ENCODE results near the gene EIF4G1. TPM values are rescaled to one million over a fixed set of nuclear protein-coding genes. Genes with fewer than 3 reads are reported as not detected.
"Not testable (repeated sequence)": the region's sequence is repeated elsewhere in the genome, so short reads cannot be mapped to it uniquely, and the experiment has no call there.

EIF4G1 gene, protein sequence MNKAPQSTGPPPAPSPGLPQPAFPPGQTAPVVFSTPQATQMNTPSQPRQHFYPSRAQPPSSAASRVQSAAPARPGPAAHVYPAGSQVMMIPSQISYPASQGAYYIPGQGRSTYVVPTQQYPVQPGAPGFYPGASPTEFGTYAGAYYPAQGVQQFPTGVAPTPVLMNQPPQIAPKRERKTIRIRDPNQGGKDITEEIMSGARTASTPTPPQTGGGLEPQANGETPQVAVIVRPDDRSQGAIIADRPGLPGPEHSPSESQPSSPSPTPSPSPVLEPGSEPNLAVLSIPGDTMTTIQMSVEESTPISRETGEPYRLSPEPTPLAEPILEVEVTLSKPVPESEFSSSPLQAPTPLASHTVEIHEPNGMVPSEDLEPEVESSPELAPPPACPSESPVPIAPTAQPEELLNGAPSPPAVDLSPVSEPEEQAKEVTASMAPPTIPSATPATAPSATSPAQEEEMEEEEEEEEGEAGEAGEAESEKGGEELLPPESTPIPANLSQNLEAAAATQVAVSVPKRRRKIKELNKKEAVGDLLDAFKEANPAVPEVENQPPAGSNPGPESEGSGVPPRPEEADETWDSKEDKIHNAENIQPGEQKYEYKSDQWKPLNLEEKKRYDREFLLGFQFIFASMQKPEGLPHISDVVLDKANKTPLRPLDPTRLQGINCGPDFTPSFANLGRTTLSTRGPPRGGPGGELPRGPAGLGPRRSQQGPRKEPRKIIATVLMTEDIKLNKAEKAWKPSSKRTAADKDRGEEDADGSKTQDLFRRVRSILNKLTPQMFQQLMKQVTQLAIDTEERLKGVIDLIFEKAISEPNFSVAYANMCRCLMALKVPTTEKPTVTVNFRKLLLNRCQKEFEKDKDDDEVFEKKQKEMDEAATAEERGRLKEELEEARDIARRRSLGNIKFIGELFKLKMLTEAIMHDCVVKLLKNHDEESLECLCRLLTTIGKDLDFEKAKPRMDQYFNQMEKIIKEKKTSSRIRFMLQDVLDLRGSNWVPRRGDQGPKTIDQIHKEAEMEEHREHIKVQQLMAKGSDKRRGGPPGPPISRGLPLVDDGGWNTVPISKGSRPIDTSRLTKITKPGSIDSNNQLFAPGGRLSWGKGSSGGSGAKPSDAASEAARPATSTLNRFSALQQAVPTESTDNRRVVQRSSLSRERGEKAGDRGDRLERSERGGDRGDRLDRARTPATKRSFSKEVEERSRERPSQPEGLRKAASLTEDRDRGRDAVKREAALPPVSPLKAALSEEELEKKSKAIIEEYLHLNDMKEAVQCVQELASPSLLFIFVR (N-terminal part only)
- total RNA-seq, result 88.0 TPM

DNA sequence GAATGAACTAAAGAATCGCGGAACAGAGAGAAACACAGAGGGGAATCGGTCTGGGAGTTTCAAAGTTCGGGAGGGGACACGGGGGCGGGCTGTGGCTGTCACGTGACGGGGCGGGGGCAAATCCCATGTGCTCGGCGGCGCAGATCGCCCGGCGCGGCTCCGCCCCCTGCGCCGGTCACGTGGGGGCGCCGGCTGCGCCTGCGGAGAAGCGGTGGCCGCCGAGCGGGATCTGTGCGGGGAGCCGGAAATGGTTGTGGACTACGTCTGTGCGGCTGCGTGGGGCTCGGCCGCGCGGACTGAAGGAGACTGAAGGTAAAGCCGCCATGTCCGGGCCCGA lies at the start of gene EIF4G1:
Gene EIF4G1 (plus strand): TSS at position 244 of the 337 bp plus-strand sequence. CDS start 1,191 bp downstream, outside the sequence.
- FAIRE-seq, result no peak
- DNase-seq (ENCODE audit: low spot score in 2 of 2), result peak; percentile 97 to 99

DNA sequence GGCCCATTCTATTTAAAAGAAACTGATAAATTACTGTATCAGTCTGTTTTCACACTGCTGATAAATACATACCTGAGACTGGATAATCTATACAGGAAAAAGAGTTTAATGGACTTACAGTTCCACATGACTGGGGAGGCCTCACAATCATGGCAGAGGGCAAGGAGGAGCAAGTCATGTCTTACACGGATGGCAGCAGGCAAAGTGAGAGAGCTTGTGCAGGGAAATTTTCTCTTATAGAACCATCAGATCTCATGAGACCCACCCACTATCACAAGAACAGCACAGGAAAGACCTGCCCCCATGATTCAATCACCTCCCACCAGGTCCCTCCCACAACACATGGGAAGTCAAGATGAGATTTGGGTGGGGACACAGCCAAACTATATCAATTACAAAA lies 47.2 kb upstream of the EIF4G1 start:
- DNase-seq (ENCODE audit: low spot score in 2 of 2); FAIRE-seq: not testable (repeated sequence)

DNA sequence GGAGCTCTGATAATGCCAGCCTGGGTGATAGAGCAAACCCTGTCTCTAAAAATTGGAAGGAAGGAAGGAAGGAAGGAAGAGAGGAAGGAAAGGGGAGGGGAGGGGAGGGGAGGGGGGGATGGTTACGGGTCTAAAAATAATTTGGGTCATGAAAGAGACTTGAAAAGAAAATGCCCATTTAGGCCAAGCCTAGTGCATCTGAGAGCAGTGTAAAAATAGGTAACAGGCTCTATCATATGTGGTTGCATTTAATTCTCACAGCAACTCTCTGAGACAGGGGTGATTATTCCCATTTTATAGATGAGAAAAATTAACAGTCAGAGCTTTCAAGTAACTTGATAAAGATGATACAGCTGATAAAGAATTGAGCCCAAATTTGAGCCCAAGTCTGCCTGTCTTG lies 42.1 kb upstream of the EIF4G1 start:
- DNase-seq (ENCODE audit: low spot score in 2 of 2) (no peak), FAIRE-seq (no peak)

DNA sequence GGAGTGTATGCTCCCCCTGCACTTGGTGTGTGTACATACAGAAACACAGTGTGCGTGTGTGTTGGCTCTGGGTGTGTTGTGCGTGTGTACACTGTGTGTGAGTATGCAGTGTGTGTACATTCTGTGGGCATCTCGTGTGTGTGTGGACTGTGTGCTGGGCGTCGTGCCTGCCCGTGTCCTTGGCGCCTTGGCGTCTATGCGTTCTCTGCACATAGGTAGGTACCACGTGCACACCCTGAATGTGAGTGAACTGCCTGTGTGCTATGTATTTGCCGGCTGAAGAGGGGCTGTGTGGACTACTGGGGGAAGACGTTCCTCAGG lies 39.1 kb upstream of the EIF4G1 start:
- no peak for DNase-seq (ENCODE audit: low spot score in 2 of 2)
- no peak for FAIRE-seq

DNA sequence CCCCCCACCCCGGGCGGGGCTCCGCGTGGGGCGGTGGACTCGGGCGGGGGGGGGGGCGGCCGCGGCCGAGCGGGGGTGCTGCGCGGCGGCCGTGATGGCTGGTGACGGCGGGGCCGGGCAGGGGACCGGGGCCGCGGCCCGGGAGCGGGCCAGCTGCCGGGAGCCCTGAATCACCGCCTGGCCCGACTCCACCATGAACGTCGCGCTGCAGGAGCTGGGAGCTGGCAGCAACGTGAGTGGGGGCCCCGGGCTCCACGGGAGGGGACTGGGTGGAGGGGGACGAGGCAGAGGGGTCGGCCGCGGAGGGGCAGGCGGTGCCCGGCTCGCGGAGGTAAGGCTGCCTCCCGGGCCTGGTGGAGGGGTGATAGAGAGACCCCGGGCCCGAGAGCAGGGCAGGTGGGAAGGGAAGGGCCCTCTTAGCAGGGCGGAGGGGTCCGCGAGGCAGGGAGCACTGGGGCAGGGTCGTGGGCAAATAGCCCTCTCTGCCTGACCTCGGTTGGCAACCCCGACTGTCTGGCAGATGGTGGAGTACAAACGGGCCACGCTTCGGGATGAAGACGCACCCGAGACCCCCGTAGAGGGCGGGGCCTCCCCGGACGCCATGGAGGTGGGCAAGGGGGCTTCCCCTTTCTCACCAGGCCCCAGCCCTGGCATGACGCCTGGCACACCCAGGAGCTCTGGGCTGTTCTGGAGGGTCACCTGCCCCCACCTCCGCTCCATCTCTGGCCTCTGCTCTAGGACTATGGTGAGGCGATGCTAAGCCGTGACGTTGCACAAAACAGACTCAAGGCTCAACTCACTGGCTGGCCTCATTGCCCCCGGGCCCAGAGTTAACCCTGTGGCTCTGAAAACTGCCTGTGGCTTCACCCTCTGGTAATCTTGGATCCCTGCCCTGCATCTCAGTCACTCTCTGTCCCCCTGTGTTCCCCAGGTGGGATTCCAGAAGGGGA lies 38.2 kb upstream of the EIF4G1 start, which contains the start of gene ECE2:
Gene ECE2 (plus strand): TSS at position 62 of the 950 bp plus-strand sequence. CDS start 132 bp downstream, at position 194.
- DNase-seq (ENCODE audit: low spot score in 2 of 2) (peak in 1 of 2 donors; percentile 64), FAIRE-seq (no peak)

DNA sequence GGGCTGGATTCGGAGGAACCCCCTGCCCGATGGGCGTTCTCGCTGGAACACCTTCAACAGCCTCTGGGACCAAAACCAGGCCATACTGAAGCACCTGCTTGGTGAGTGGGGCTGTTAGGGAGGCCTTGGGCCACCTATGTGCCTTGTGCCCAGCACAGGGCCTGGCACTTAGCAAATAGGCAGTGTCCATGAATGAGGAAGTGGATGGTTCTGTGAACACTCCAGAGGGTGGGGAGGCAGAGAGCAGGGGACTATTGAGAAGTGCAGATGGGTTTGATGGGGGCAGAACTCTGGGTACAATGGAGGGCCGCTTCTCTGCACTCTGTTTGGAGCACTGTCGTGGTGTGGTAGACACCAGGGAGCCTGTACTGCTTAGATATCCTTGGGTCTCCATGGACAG lies 37.0 kb upstream of the EIF4G1 start:
- no peak for FAIRE-seq
- no peak for DNase-seq (ENCODE audit: low spot score in 2 of 2)

DNA sequence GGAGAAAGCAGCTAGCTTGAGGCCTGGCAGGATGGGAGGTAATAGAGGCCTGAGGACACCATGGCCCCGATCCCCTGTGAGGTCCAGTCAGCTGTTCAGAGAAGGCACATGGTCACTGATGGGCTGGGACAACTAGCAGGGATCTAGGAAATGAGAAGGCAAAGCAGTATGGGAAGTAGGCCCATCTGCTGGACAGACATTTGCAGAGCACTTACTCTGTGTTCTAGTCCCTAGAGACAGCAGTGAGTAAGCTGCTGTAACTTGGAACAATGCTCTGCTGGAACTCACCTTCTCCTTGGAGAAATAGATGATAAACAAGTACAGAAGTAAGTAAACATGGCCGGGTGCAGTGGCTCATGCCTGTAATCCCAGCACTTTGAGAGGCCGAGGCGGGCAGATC lies 31.5 kb upstream of the EIF4G1 start:
- DNase-seq (ENCODE audit: low spot score in 2 of 2), result no peak
- FAIRE-seq, result no peak

DNA sequence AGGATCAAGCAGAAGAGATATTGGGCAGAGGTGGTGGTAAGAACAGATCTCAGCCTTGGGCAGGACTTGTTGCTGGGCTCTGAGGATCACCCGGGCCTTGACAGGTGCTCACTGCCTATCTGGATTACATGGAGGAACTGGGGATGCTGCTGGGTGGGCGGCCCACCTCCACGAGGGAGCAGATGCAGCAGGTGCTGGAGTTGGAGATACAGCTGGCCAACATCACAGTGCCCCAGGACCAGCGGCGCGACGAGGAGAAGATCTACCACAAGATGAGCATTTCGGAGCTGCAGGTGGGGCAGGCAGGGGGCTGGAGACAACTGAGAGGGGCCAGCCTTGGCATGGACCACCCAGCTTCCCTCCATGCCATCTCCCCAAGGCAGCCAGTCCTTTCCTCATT lies 30.7 kb upstream of the EIF4G1 start:
- no peak for DNase-seq (ENCODE audit: low spot score in 2 of 2)
- no peak for FAIRE-seq

DNA sequence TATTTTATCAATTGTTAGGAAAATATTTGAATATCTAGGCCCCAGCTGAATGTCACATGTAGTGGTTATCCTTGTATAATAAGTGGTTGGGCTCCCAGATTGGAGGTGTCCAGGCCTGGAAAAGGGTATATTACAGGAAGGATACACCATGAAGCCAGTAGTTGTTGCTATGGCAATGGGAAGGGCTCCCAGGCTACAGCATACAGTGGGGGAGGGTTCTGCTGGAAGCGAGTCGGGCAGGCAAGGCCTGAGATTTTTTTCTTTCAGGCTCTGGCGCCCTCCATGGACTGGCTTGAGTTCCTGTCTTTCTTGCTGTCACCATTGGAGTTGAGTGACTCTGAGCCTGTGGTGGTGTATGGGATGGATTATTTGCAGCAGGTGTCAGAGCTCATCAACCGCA lies 29.7 kb upstream of the EIF4G1 start:
- FAIRE-seq (no peak), DNase-seq (ENCODE audit: low spot score in 2 of 2) (peak; percentile 66 to 82)

DNA sequence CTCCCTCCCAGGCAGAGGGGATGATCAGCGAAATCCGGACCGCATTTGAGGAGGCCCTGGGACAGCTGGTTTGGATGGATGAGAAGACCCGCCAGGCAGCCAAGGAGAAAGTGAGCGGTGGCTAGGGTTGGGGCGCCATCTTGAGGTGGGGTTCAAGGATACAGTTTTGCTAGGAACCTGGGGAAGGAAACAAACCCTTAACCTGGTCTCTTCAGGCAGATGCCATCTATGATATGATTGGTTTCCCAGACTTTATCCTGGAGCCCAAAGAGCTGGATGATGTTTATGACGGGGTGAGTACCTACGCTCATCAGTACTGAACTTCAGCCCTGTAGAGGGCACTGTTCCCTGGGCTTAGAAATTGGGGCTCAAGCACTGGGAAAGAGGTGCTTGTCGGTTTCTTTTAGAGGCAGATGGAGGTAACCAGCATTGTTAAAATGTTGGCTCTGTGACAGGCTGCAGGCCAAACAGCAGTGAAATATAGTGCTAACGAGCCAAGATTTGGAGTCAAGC lies 24.9 kb upstream of the EIF4G1 start:
- DNase-seq (ENCODE audit: low spot score in 2 of 2) (peak; percentile 50 to 63), FAIRE-seq (no peak)

DNA sequence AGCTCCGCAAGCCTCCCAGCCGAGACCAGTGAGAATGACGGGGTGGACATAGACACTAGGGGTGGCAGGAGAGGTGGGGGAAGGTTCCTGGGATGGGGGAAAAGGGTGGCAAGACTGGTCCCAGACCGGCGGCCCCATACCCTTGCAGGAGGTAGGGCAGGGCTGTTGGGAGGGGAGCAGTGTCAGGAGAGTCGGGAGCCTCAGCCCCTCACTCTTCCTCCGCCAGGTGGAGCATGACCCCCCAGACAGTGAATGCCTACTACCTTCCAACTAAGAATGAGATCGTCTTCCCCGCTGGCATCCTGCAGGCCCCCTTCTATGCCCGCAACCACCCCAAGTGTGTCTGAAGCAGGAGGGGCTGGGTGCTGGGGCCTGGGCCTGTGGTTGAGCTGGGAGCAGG lies 24.1 kb upstream of the EIF4G1 start:
- no peak for FAIRE-seq

DNA sequence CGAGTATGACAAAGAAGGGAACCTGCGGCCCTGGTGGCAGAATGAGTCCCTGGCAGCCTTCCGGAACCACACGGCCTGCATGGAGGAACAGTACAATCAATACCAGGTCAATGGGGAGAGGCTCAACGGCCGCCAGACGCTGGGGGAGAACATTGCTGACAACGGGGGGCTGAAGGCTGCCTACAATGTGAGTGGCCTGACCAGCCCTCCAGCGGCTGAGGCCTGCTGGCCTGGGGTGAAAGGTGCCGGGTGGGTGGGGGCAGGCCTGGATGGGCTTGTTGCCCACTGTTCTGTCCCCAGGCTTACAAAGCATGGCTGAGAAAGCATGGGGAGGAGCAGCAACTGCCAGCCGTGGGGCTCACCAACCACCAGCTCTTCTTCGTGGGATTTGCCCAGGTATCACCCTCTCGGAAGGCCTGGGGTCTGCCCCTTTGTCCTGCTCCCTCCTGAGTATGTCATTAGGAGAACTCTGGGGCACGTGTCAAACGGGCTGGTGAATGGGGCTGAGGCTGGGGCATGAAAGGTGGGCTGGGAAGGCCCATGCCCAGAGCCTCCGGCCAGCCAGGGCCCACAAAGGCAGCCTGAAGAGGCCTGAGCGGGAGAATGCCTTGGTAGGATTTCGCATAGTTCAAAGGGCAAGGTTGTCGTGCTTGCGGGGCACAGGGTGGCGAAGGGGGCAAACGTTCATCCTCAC lies 23.2 kb upstream of the EIF4G1 start:
- DNase-seq (ENCODE audit: low spot score in 2 of 2) (no peak), FAIRE-seq (no peak)

More for the DNA sequence above, 24.1 kb upstream of the EIF4G1 start:
- DNase-seq (ENCODE audit: low spot score in 2 of 2), result no peak

DNA sequence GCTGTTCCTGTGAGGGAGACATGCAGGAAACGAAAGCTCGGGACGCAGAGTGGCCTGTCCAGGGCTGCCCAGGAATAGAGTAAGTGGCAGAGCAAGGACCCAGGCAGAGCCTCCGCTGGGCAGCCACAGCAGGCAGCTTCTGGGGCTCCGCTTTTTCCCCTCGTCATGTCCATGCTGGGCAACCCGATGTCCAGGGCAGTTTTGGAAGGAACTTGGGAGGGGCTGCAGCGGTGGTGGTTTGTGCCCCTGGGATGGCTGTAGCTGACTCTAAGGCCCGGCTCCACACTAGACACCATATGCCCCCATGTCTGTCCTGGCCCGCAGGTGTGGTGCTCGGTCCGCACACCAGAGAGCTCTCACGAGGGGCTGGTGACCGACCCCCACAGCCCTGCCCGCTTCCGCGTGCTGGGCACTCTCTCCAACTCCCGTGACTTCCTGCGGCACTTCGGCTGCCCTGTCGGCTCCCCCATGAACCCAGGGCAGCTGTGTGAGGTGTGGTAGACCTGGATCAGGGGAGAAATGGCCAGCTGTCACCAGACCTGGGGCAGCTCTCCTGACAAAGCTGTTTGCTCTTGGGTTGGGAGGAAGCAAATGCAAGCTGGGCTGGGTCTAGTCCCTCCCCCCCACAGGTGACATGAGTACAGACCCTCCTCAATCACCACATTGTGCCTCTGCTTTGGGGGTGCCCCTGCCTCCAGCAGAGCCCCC lies 22.5 kb upstream of the EIF4G1 start:
- FAIRE-seq, result no peak
- DNase-seq (ENCODE audit: low spot score in 2 of 2), result no peak

DNA sequence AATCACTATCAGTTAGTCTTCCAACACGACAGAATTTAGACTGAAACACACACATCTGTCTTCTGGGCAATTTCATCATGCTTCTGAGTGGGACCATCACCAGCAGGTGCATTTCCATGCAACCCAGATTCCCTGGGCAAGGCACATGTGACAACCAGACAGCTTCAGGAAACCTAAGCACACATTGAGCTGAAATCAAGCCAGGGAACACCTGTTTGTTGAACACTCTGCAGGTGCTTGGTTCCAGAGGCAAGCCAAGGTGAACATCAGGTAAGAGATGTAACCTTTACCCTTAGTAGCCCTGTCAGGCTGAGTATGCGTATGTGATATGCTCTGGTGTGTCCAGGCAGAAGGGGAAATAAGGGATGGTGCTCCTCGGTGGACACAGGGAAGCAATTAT lies 18.6 kb upstream of the EIF4G1 start:
- FAIRE-seq, result no peak
- no peak for DNase-seq (ENCODE audit: low spot score in 2 of 2)

DNA sequence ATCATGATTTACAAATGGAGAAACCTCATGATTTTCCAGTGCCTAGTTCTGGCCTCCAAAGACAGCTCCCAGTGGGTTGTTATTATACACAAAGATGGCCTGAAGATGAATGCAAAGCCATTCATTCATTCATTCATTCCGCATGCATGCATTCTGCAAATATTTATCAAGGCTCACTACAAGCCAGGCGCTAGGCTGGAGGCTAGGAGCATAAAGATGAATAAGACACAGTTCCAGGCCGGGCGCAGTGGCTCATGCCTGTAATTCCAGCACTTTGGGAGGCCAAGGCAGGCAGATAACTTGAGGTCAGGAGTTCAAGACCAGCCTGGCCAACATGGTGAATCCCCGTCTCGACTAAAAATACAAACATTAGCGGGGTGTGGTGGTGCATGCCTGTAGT lies 17.8 kb upstream of the EIF4G1 start:
- FAIRE-seq, result no peak
- no peak for DNase-seq (ENCODE audit: low spot score in 2 of 2)

DNA sequence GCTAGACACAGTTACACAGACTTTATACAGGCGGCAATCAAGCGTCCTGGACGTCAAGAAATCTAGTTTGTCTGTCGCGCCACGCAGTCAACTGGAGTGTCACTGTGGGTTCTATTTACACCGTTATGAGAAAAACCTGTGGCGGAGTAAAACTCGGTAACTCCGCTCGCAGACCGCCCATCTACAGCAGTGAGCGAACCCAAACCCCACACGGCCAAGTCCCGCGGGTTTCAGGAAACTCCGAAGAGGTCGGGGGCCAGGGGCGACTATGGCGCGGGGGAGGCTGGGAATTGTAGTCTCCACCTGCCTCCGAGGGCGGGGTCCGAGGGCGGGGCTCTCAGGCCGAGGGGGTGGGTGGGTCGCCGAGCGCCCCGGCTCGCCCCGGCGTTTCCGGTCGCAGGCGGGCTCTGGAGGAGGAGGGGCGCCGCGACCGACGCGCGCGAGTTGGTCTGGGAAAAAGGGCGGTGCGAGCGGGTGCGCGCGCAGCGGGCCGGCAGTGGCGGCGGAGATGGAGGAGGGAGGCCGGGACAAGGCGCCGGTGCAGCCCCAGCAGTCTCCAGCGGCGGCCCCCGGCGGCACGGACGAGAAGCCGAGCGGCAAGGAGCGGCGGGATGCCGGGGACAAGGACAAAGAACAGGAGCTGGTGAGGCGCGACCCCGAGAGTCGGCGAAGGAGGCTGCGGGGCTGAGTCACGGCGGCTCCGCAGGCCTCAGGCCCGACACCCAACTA lies 15.5 kb upstream of the EIF4G1 start, which contains the start of gene PSMD2:
Gene PSMD2 (plus strand): TSS at position 483 of the 729 bp plus-strand sequence. CDS start 26 bp downstream, at position 509.
- DNase-seq (ENCODE audit: low spot score in 2 of 2) (peak; percentile 97 to 99), FAIRE-seq (no peak)

Data from frontal cortex (tissue), 4 donors.